Astrocyte (in vitro differentiated cells and primary cell): ENCODE data around the gene CMTM1. TPM values are rescaled to one million over a fixed set of nuclear protein-coding genes. Genes with fewer than 3 reads are reported as not detected.
A peak's percentile ranks its signal among the peaks of the same experiment; 100 is the strongest.
"Not testable (repeated sequence)": the region's sequence is repeated elsewhere in the genome, so short reads cannot be mapped to it uniquely, and the experiment has no call there.

Source experiments
- DNase-seq: peaks from one replicate; pipeline ENCODE4 v3.0.0-alpha.2; 2010; ENCODE audit warnings: low read depth
- FAIRE-seq: peaks from 2 replicates; lab custom pipeline; 2011; peaks lifted over from hg19 to GRCh38; lab: Jason Lieb, UNC
- H2AFZ ChIP-seq: 2 replicates; pipeline ENCODE4 v1.6.0; 2012; ENCODE audit warnings: low read depth, low read length, inconsistent platforms
- H3K27ac ChIP-seq: 2 replicates; pipeline ENCODE4 v1.5.1; 2011; ENCODE audit warnings: low read depth, low read length, inconsistent platforms
- H3K27me3 ChIP-seq: 2 replicates; pipeline ENCODE4 v1.6.0; 2011; ENCODE audit warnings: low read length, inconsistent platforms; ENCODE audit not compliant: insufficient read depth
- H3K36me3 ChIP-seq: 2 replicates; pipeline ENCODE4 v1.5.1; 2011; ENCODE audit warnings: low read length, inconsistent platforms; ENCODE audit not compliant: insufficient read depth
- H3K4me1 ChIP-seq: 2 replicates; pipeline ENCODE4 v1.5.1; 2011; ENCODE audit warnings: low read length, inconsistent platforms; ENCODE audit not compliant: insufficient read depth
- H3K4me2 ChIP-seq: 2 replicates; pipeline ENCODE4 v1.6.0; 2012; ENCODE audit warnings: low read length, inconsistent platforms
- H3K4me3 ChIP-seq: 2 replicates; pipeline ENCODE4 v1.5.1; 2011; ENCODE audit warnings: low read depth, mild to moderate bottlenecking, low read length, inconsistent platforms; ENCODE audit not compliant: insufficient read depth
- H3K79me2 ChIP-seq: 2 replicates; pipeline ENCODE4 v1.6.0; 2012; ENCODE audit warnings: mild to moderate bottlenecking, low read length, inconsistent platforms; ENCODE audit not compliant: insufficient read depth
- H3K9ac ChIP-seq: 2 replicates; pipeline ENCODE4 v1.6.0; 2012; ENCODE audit warnings: mild to moderate bottlenecking, low read length, inconsistent platforms
- H3K9me3 ChIP-seq: 2 replicates; pipeline ENCODE4 v1.5.1; 2012; ENCODE audit warnings: low read depth, mild to moderate bottlenecking, low read length, inconsistent platforms; ENCODE audit not compliant: insufficient read depth
- H4K20me1 ChIP-seq: 2 replicates; pipeline ENCODE4 v1.6.0; 2012; ENCODE audit warnings: low read length, inconsistent platforms; ENCODE audit not compliant: insufficient read depth
- H3K27ac Mint-ChIP-seq: one replicate; pipeline ENCODE4 v1.8.0; 2021; ENCODE audit warnings: mild to moderate bottlenecking, mixed read lengths; ENCODE audit not compliant: unreplicated experiment
- H3K27me3 Mint-ChIP-seq: one replicate; pipeline ENCODE4 v1.8.0; 2021; ENCODE audit warnings: low read depth, mixed read lengths; ENCODE audit not compliant: unreplicated experiment
- H3K36me3 Mint-ChIP-seq: one replicate; pipeline ENCODE4 v1.8.0; 2021; ENCODE audit warnings: low read depth, mixed read lengths; ENCODE audit not compliant: unreplicated experiment
- H3K4me1 Mint-ChIP-seq: one replicate; pipeline ENCODE4 v1.8.0; 2021; ENCODE audit warnings: low read depth, mixed read lengths; ENCODE audit not compliant: unreplicated experiment
- H3K4me3 Mint-ChIP-seq: one replicate; pipeline ENCODE4 v1.8.0; 2021; ENCODE audit warnings: mild to moderate bottlenecking, moderate library complexity, mixed read lengths; ENCODE audit not compliant: unreplicated experiment
- H3K9me3 Mint-ChIP-seq: one replicate; pipeline ENCODE4 v1.8.0; 2021; ENCODE audit warnings: mild to moderate bottlenecking, mixed read lengths; ENCODE audit not compliant: unreplicated experiment
- CTCF ChIP-seq: IDR thresholded peaks from 2 replicates; pipeline ENCODE4 v1.5.1; 2011; ENCODE audit warnings: low read depth, mild to moderate bottlenecking, inconsistent platforms, low read length, moderate library complexity; ENCODE audit not compliant: insufficient read depth
- EZH2 ChIP-seq: IDR thresholded peaks from 2 replicates; pipeline ENCODE4 v1.6.1; 2012; ENCODE audit warnings: mild to moderate bottlenecking, low read length, inconsistent platforms; ENCODE audit not compliant: insufficient read depth
- total RNA-seq: library from RNA; stranded (reverse); gene quantifications from 2 replicates; pipeline ENCODE4 v1.2.1, GENCODE V29; 2021

The CMTM1 gene
- total RNA-seq, 1 donor from 2014 or later = 2.7 TPM

GRCh38 chr16:66562409-66562808 is 3.8 kb upstream of the CMTM1 start:
- TF ChIP-seq EZH2 = no peak
- TF ChIP-seq CTCF = no peak
- Histone ChIP-seq H3K27ac (no peak overlapping the region), H3K9ac (no peak overlapping the region), H3K4me1 (peaks cover 5% of the 10 kb centered on the region), H2AFZ (no peak overlapping the region), H3K9me3 (no peaks in the 10 kb centered on the region), H3K4me3 (no peak overlapping the region), H3K4me2 (no peak overlapping the region), H3K36me3 (peaks cover 16% of the 10 kb centered on the region), H3K27me3 (no peaks in the 10 kb centered on the region), H3K79me2 (peaks cover 22% of the 10 kb centered on the region), H4K20me1 (peaks cover 6% of the 10 kb centered on the region)
- Mint-ChIP-seq H3K9me3 (no peaks in the 10 kb centered on the region), H3K27me3 (no peaks in the 10 kb centered on the region), H3K36me3 (peaks cover 15% of the 10 kb centered on the region), H3K27ac (no peak overlapping the region), H3K4me1 (peaks cover 7% of the 10 kb centered on the region), H3K4me3 (no peak overlapping the region)
- DNase-seq = no peak
- no peak for FAIRE-seq

- peaks cover 18% of the 10 kb centered on the region for H3K36me3 Mint-ChIP-seq
- H3K4me1 Mint-ChIP-seq = peaks cover 7% of the 10 kb centered on the region
- Histone ChIP-seq H2AFZ (no peak overlapping the region), H3K9ac (no peak overlapping the region), H3K4me2 (no peak overlapping the region), H3K27me3 (no peaks in the 10 kb centered on the region), H3K36me3 (peaks cover 11% of the 10 kb centered on the region), H3K27ac (no peak overlapping the region), H3K79me2 (peaks cover 17% of the 10 kb centered on the region), H4K20me1 (peaks cover 6% of the 10 kb centered on the region), H3K9me3 (no peaks in the 10 kb centered on the region), H3K4me3 (no peak overlapping the region), H3K4me1 (peaks cover 5% of the 10 kb centered on the region)
- H3K4me3 Mint-ChIP-seq = no peak overlapping the region
- TF ChIP-seq CTCF (no peak), EZH2 (no peak)
- FAIRE-seq (no peak), DNase-seq (no peak)
- H3K27me3 Mint-ChIP-seq = no peaks in the 10 kb centered on the region
- no peaks in the 10 kb centered on the region for H3K9me3 Mint-ChIP-seq
- H3K27ac Mint-ChIP-seq = no peak overlapping the region
Measured at GRCh38 chr16:66562986-66563385, 3.3 kb upstream of the CMTM1 start.

GRCh38 chr16:66563574-66564334 is 2.5 kb upstream of the CMTM1 start:
- no peak overlapping the region for H3K4me3 ChIP-seq
- H2AFZ ChIP-seq = no peak overlapping the region
- FAIRE-seq (peak; percentile 20), DNase-seq (no peak)
- peaks cover 10% of the 10 kb centered on the region for H3K4me1 ChIP-seq
- no peaks in the 10 kb centered on the region for H3K27me3 Mint-ChIP-seq
- no peak overlapping the region for H3K9ac ChIP-seq
- no peak for TF ChIP-seq CTCF
- TF ChIP-seq EZH2 = no peak
- H3K36me3 Mint-ChIP-seq = peaks cover 18% of the 10 kb centered on the region
- H3K36me3 ChIP-seq = peaks cover 11% of the 10 kb centered on the region
- no peak overlapping the region for H3K4me3 Mint-ChIP-seq
- no peaks in the 10 kb centered on the region for H3K9me3 ChIP-seq
- no peak overlapping the region for H3K27ac Mint-ChIP-seq
- no peaks in the 10 kb centered on the region for H3K27me3 ChIP-seq
- no peak overlapping the region for H3K27ac ChIP-seq
- no peak overlapping the region for H3K4me2 ChIP-seq
- H3K4me1 Mint-ChIP-seq = peaks cover 7% of the 10 kb centered on the region
- H3K79me2 ChIP-seq = peaks cover 17% of the 10 kb centered on the region
- H4K20me1 ChIP-seq = peaks cover 6% of the 10 kb centered on the region
- no peaks in the 10 kb centered on the region for H3K9me3 Mint-ChIP-seq

- H3K9ac ChIP-seq, H3K36me3 ChIP-seq, H4K20me1 ChIP-seq, H3K27me3 Mint-ChIP-seq, FAIRE-seq, H3K27ac ChIP-seq, H2AFZ ChIP-seq, DNase-seq, H3K9me3 Mint-ChIP-seq, H3K27me3 ChIP-seq, H3K27ac Mint-ChIP-seq, H3K4me3 Mint-ChIP-seq, H3K9me3 ChIP-seq, H3K4me3 ChIP-seq, H3K4me2 ChIP-seq, H3K79me2 ChIP-seq: not testable (repeated sequence)
- H3K4me1 ChIP-seq = peaks cover 26% of the 10 kb centered on the region
- H3K36me3 Mint-ChIP-seq = peaks cover 15% of the 10 kb centered on the region
- peaks cover 25% of the 10 kb centered on the region for H3K4me1 Mint-ChIP-seq
Measured at GRCh38 chr16:66567270-66567669, 1.0 kb downstream of the CMTM1 start.
